CD4-positive, alpha-beta T cell treated with Interleukin-4 for 4 hours (primary cell): ENCODE data around the gene KPNB1.

Source experiments
- DNase-seq: peaks from one replicate; pipeline ENCODE4 v3.0.0-alpha.2; 2020

KPNB1 gene

GRCh38 chr17:47714773-47715396 lies 65.2 kb downstream of the KPNB1 start:
- DNase-seq: peak; percentile 52

- no peak for DNase-seq
These were observed 66.1 kb downstream of the KPNB1 start for GRCh38 chr17:47715669-47716325.

GRCh38 chr17:47716375-47716774 lies 66.7 kb downstream of the KPNB1 start:
- DNase-seq: no peak

GRCh38 chr17:47717261-47717697 lies 67.6 kb downstream of the KPNB1 start:
- no peak for DNase-seq

- DNase-seq: no peak
These were observed 68.4 kb downstream of the KPNB1 start for GRCh38 chr17:47717979-47718621.

- DNase-seq: no peak
These were observed 69.1 kb downstream of the KPNB1 start for GRCh38 chr17:47718634-47719405.

- DNase-seq: peak; percentile 78
These were observed 69.9 kb downstream of the KPNB1 start for GRCh38 chr17:47719411-47720152.

GRCh38 chr17:47720196-47720595 lies 70.5 kb downstream of the KPNB1 start:
- no peak for DNase-seq

- peak; percentile 85 for DNase-seq
These were observed 71.2 kb downstream of the KPNB1 start for GRCh38 chr17:47720754-47721533.

- DNase-seq: no peak
These were observed 72.0 kb downstream of the KPNB1 start for GRCh38 chr17:47721725-47722124.

GRCh38 chr17:47724705-47725104 lies 75.0 kb downstream of the KPNB1 start:
- DNase-seq: no peak

- DNase-seq: no peak
These were observed 75.9 kb downstream of the KPNB1 start for GRCh38 chr17:47725446-47726111.

- no peak for DNase-seq
These were observed 77.3 kb downstream of the KPNB1 start for GRCh38 chr17:47726796-47727703.

GRCh38 chr17:47727704-47728036 lies 78.0 kb downstream of the KPNB1 start:
- no peak for DNase-seq

- DNase-seq: no peak
These were observed 78.6 kb downstream of the KPNB1 start for GRCh38 chr17:47728214-47728877.

- no peak for DNase-seq
These were observed 79.8 kb downstream of the KPNB1 start for GRCh38 chr17:47729476-47729875.

GRCh38 chr17:47730681-47731080 lies 81.0 kb downstream of the KPNB1 start:
- DNase-seq: no peak

- no peak for DNase-seq
These were observed 81.7 kb downstream of the KPNB1 start for GRCh38 chr17:47731396-47731795.

GRCh38 chr17:47732399-47733046 lies 82.8 kb downstream of the KPNB1 start:
- no peak for DNase-seq
